Measurements from ENCODE around the gene PAX1.

- TF ChIP-seq GATA2 (IDR thresholded peaks at IDR 0.05; ENCODE audit: low read depth, low read length) (no peak), GATA3 (IDR thresholded peaks at IDR 0.05; ENCODE audit: low read depth, low read length) (no peak)
These were observed 7.1 kb downstream of the PAX1 start for GRCh38 chr20:21712443-21713059.
